Astrocyte of the cerebellum (primary cell): ENCODE results near the gene TMEM237.

Experiments
- DNase-seq: peaks from one replicate; pipeline ENCODE4 v3.0.0-alpha.2; 2011; ENCODE audit warnings: low read depth
- H3K4me3 ChIP-seq: 2 replicates; pipeline ENCODE4 v1.5.1; 2011; ENCODE audit warnings: mild to moderate bottlenecking, low read depth, low read length, moderate library complexity
- CTCF ChIP-seq: IDR thresholded peaks from 2 replicates; pipeline ENCODE4 v1.5.1; 2012; ENCODE audit warnings: low read length, low read depth, moderate library complexity, mild to moderate bottlenecking; ENCODE audit errors: missing control alignments
- in situ Hi-C: cut with HindIII; loops from 2 replicates; pipeline ENCODE4 v1.10.0; 2017; ENCODE audit warnings: low sequenced_read_pairs

Gene TMEM237

DNA sequence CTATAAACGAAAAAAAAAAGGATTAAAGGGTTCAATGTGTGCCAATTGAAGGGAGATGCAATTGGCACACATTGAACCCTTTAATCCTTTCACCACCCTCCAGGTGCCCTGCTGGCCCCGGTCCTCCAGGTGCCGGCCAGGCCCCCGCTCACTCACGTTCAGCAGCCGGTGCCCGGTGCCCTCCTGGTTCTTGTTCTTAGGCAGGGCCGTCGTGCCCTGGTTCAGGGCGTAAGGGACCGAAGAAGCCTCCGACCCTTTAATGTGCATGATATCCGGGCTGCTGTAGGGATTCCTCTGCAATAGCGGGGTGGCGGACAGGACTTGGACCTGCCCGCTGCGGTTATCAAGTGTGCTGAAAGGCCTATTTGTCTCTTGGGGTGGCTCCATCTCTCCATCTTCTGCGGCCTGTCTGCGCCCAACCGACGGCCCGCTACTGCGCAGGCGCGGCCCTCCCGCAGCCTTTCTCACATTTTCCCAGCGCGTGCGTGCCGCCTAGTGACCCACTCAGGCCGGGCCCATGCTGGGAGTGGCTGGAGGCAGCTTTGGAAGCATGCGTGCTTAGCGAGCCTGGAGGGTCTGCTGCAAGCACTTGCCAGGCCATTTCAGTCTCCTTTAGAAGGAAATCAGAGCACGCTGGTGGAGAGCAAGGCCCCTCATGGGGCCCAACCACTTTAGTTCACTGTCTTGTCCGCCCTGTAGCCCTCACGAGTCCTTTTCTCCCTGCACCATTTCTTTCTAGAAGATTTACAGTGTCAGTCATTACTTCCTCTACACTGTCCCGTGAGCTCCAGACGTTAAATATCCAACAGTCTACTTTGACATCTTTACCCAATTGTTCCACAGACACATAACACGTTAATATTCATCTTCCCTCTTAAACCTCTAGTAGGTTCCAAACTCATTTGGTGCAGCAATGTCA lies 24.3 kb downstream of the TMEM237 start:
- in situ Hi-C loops: no loop called here
- TF ChIP-seq CTCF: peak; percentile 9
- no peak for DNase-seq
- H3K4me3 ChIP-seq: no peak overlapping the region

- TF ChIP-seq CTCF: no peak
- in situ Hi-C loops: no loop called here
- no peak for DNase-seq
- H3K4me3 ChIP-seq: no peak overlapping the region
These were observed 35.3 kb downstream of the TMEM237 start for GRCh38 chr2:201608021-201608420.

- in situ Hi-C loops: no loop called here
- H3K4me3 ChIP-seq: no peak overlapping the region
- TF ChIP-seq CTCF: no peak
- no peak for DNase-seq
These were observed 35.7 kb downstream of the TMEM237 start for GRCh38 chr2:201607568-201607967.

DNA sequence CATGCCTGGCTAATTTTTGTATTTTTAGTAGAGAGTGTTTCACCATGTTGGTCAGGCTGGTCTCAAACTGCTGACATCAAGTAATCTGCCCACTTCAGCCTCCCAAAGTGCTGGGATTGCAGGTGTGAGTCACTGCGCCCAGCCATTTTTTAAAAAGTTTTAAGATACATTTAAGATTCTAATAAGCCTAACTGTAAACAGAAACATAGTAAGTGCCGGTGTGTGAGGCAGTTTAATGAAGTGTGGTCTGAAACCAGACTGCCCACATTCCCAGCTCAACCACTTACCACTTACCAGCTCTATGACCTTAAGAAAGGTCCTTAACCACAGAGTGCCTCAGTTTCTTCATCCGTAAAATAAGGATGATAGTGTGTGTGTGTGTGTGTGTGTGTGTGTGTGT lies 42.4 kb downstream of the TMEM237 start:
- no peak for DNase-seq
- TF ChIP-seq CTCF: no peak
- H3K4me3 ChIP-seq: no peak overlapping the region
- in situ Hi-C loops: no loop called here

- in situ Hi-C loops: no loop called here
- no peak for DNase-seq
- no peak overlapping the region for H3K4me3 ChIP-seq
- TF ChIP-seq CTCF: no peak
These were observed 45.9 kb downstream of the TMEM237 start for GRCh38 chr2:201597397-201597796.

- in situ Hi-C loops: no loop called here
- DNase-seq: peak; percentile 50
- H3K4me3 ChIP-seq: no peak overlapping the region
- no peak for TF ChIP-seq CTCF
These were observed 62.8 kb downstream of the TMEM237 start for GRCh38 chr2:201580486-201580885.
